Cerebellar nuclear complex (tissue), 1 donor: ENCODE data around the gene FAM20C.
"Not testable (repeated sequence)": the region's sequence is repeated elsewhere in the genome, so short reads cannot be mapped to it uniquely, and the experiment has no call there.

ENCODE experiments used
- DNase-seq, 2 experiments: peaks; one replicate each; lab custom pipeline; 2025; lab: John Stamatoyannopoulos, UW

The FAM20C gene

GRCh38 chr7:258476-259190 is 66.3 kb downstream of the FAM20C start:
- no peak for DNase-seq

GRCh38 chr7:259191-259505 is 66.8 kb downstream of the FAM20C start:
- DNase-seq, result no peak

- DNase-seq, result no peak
Observed at GRCh38 chr7:259751-260405, 67.5 kb downstream of the FAM20C start.

GRCh38 chr7:260441-261281 is 68.3 kb downstream of the FAM20C start:
- DNase-seq, result no peak

GRCh38 chr7:261341-262250 is 69.2 kb downstream of the FAM20C start:
- DNase-seq, result no peak

GRCh38 chr7:262251-262572 is 69.8 kb downstream of the FAM20C start:
- DNase-seq, result no peak

DNA sequence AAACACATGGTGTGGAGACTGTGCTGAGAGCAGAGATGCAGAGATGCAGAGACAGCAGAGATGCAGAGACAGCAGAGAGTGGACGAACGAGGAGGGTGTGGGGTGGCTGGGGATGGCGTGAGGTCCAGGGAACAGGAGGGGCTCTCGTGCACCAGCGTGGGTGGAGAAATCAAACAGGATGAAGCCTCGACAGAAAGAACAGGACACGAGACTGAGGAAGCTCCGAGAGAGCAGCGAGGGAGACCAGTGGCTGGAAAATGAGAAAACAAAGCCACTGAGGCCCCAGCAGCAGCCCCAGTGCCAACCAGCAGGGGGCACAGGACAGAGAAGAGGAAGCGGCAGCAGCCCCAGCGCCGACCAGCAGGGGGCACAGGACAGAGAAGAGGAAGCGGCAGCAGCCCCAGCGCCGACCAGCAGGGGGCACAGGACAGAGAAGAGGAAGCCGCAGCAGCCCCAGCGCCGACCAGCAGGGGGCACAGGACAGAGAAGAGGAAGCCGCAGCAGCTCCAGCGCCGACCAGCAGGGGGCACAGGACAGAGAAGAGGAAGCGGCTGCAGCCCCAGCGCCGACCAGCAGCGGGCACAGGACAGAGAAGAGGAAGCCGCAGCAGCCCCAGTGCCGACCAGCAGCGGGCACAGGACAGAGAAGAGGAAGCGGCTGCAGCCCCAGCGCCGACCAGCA is 70.4 kb downstream of the FAM20C start:
- DNase-seq, result not testable (repeated sequence)

DNA sequence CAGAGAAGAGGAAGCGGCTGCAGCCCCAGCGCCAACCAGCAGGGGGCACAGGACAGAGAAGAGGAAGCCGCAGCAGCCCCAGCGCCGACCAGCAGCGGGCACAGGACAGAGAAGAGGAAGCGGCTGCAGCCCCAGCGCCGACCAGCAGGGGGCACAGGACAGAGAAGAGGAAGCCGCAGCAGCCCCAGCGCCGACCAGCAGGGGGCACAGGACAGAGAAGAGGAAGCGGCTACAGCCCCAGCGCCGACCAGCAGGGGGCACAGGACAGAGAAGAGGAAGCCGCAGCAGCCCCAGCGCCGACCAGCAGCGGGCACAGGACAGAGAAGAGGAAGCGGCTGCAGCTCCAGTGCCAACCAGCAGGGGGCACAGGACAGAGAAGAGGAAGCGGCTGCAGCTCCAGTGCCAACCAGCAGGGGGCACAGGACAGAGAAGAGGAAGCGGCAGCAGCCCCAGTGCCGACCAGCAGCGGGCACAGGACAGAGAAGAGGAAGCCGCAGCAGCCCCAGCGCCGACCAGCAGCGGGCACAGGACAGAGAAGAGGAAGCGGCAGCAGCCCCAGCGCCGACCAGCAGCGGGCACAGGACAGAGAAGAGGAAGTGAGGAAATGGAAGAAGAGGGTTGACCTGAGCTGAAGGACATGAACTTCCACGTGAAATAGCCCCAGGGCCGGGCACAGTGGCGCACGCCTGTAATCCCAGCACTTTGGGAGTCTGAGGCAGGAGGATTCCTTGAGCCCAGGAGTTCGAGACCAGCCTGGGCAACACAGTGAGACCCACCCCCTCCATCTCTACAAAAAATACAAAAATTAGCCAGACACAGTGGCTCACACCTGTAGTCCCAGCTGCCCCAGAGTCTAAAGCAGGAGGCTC is 71.3 kb downstream of the FAM20C start:
- DNase-seq, result not testable (repeated sequence)

- DNase-seq, result no peak
Observed at GRCh38 chr7:264541-265191, 72.3 kb downstream of the FAM20C start.

GRCh38 chr7:265192-265997 is 73.0 kb downstream of the FAM20C start:
- DNase-seq, result no peak

GRCh38 chr7:265998-266850 is 73.9 kb downstream of the FAM20C start:
- DNase-seq, result no peak

DNA sequence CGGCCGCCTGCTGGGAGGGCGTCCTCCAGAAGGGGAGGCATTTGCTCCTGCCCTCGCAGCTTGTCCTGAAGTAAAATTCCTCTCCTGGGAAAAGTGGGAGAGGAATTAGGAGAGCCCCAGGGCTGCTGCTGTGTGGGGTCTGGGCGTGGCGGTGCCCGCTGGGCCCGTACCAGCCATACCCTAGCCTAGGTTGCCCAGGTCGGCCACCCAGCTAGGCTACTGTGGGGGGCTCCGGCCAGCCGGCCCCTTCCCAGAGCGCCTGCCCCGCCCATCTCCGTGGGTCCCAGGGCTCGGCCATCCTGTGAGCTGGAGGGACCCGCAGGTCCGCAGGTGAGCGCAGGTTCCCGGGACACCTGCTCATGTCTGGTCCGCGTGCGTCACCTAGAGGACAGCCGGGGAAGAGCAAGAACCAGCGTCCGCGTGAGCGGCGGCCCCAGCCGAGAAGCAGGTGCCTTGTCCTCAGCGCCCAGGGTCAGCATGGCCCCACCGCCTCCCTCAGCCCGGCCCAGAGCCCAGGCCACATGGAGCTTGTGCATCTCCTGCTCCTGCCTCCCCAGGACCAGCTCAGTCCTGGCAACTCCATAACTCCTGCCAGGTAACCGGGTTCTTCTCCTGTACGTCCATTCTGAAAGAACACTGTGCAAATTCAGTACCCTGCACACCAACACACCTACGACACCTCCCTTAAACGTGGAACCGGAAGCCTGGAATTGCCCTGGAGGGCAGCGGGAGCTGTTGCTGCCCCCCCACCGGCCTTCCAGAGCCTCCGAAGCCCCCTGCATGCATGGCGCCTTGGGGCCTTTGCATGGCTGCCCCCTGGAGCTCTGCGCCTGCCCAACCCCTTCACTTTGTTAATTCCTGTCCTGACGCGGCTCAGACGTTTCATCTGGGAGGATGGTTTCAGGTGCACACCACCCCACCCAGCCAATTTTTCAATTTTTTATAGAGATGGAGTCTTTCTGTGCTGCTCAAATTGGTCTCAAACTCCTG is 74.8 kb downstream of the FAM20C start:
- DNase-seq, result no peak

DNA sequence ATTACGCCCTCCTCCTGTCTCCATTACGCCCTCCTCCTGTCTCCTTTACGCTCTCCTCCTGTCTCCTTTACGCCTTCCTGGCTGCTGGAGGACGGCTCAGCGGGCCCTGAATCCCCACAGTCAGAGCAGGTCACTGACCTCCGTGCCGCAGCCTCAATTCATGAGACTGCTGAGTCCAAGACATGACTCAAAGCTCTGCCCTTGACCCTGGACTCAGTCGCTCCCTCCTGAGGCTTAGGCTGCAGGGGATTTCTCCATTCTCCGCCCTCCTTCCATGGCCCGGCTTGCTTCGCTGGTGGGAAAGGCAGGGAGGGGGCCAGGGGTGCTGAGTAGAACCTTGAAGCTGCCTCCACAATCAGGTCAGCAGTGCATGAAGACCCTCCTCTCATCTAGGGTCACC is 76.6 kb downstream of the FAM20C start:
- DNase-seq, result no peak

GRCh38 chr7:269721-270120 is 77.3 kb downstream of the FAM20C start:
- DNase-seq, result no peak

GRCh38 chr7:270351-270983 is 78.1 kb downstream of the FAM20C start:
- DNase-seq, result no peak
